H1 (cell line): Measurements from ENCODE around the gene CIRBP.

Experiments
- CTCF ChIP-seq, 3 experiments: IDR thresholded peaks; 1 replicate in 2 of 3; 2 replicates in 1 of 3; pipeline versions ENCODE4 v1.5.1 to v1.6.1; 2011; ENCODE audit warnings: low read length in 3 of 3, mild to moderate bottlenecking in 3 of 3, inconsistent platforms in 2 of 3, low read depth in 1 of 3, moderate library complexity in 1 of 3; ENCODE audit not compliant: insufficient read depth in 1 of 3; ENCODE audit errors: control extremely low read depth in 1 of 3
- EP300 ChIP-seq, 2 experiments: IDR thresholded peaks; 1 replicate in 1 of 2; 2 replicates in 1 of 2; pipeline ENCODE4 v1.6.1; 2011 to 2012; ENCODE audit warnings: low read depth in 2 of 2, low read length in 2 of 2, mild to moderate bottlenecking in 2 of 2, borderline replicate concordance in 1 of 2, inconsistent platforms in 1 of 2, moderate library complexity in 1 of 2
- SP1 ChIP-seq: IDR thresholded peaks from 2 replicates; pipeline ENCODE4 v1.6.1; 2011; ENCODE audit warnings: low read depth, low read length
- TAF1 ChIP-seq: IDR thresholded peaks from 2 replicates; pipeline ENCODE4 v1.6.1; 2011; ENCODE audit warnings: mild to moderate bottlenecking, low read depth, low read length

GRCh38 chr19:1278074-1278473 lies 8.9 kb downstream of the CIRBP start:
- TF ChIP-seq SP1 (no peak), CTCF (IDR thresholded peaks at IDR 0.05; ENCODE audit: control extremely low read depth in 1 of 3, insufficient read depth in 1 of 3, low read depth in 1 of 3, low read length in 3 of 3) (no peak), TAF1 (no peak), EP300 (IDR thresholded peaks at IDR 0.05; ENCODE audit: borderline replicate concordance in 1 of 2, low read depth in 2 of 2, low read length in 2 of 2) (no peak)
